Esophagus squamous epithelium (tissue), 5 donors: ENCODE data around the gene UNC5B. TPM values are rescaled to one million over a fixed set of nuclear protein-coding genes. Genes with fewer than 3 reads are reported as not detected.

ENCODE experiments used
- DNase-seq: peaks from one replicate; lab custom pipeline; 2025; lab: John Stamatoyannopoulos, UW
- H3K27ac ChIP-seq, 4 donors: fragments of 200-600 bp; sonication (generic); one replicate each; pipeline ENCODE4 v1.5.1; 2016 to 2019; ENCODE audit warnings: mild to moderate bottlenecking in 1 of 4
- H3K27me3 ChIP-seq, 4 donors: fragments of 200-600 bp; sonication (generic); 1 replicate in 3 of 4; 2 replicates in 1 of 4; pipeline versions ENCODE4 v1.5.1 to v1.6.0; 2017 to 2021; ENCODE audit warnings: antibody characterized with exemption in 1 of 4
- H3K36me3 ChIP-seq, 3 donors: fragments of 200-600 bp; sonication (generic); one replicate each; pipeline ENCODE4 v1.5.1; 2016 to 2019
- H3K4me1 ChIP-seq, 3 donors: fragments of 200-600 bp; sonication (generic); one replicate each; pipeline ENCODE4 v1.5.1; 2017 to 2019
- H3K4me3 ChIP-seq, 4 donors: fragments of 200-600 bp; sonication (generic); 1 replicate in 3 of 4; 2 replicates in 1 of 4; pipeline ENCODE4 v1.5.1; 2016 to 2019; ENCODE audit warnings: mild to moderate bottlenecking in 2 of 4, moderate library complexity in 1 of 4
- H3K9me3 ChIP-seq, 3 donors: fragments of 200-600 bp; sonication (generic); one replicate each; pipeline ENCODE4 v1.5.1; 2016 to 2019
- POLR2A ChIP-seq, 4 donors: fragments of 450-650 bp; IDR thresholded peaks; one replicate each; pipeline ENCODE4 v1.6.1; 2017; ENCODE audit warnings: antibody characterized with exemption in 4 of 4, mild to moderate bottlenecking in 4 of 4, moderate library complexity in 3 of 4
- WGBS, 2 donors: methylation state at CpG; one replicate each; pipeline ENCODE4 v1.1.5; 2018; 5-methylcytosine and 5-hydroxymethylcytosine counted together
- intact Hi-C: fragments of 100-400 bp; cut with DNase I; formaldehyde crosslinking; loops from one replicate; pipeline ENCODE4 v1.15.0; 2022
- total RNA-seq, 4 donors: library from RNA; depleted of rRNA; stranded (reverse); fragments of >200 nt; gene quantifications; one replicate each; pipeline ENCODE4 v1.1.0, GENCODE V29; 2016
- TF ChIP-seq, protein P1 (sequence below), 6 experiments: fragments of 450-650 bp in 4 of 6; fragments of 200-600 bp in 2 of 6; sonication (generic) in 2 of 6; IDR thresholded peaks; one replicate each; pipeline ENCODE4 v1.5.1; 2016 to 2019; ENCODE audit warnings: antibody characterized with exemption in 6 of 6, mild to moderate bottlenecking in 4 of 6, moderate library complexity in 4 of 6
- donor health status: DM: yes; HTN: yes; CAD: no.

Gene UNC5B
- total RNA-seq, 4 donors from 2014 or later = 18.9 to 48.1 (median 28.4) TPM

DNA sequence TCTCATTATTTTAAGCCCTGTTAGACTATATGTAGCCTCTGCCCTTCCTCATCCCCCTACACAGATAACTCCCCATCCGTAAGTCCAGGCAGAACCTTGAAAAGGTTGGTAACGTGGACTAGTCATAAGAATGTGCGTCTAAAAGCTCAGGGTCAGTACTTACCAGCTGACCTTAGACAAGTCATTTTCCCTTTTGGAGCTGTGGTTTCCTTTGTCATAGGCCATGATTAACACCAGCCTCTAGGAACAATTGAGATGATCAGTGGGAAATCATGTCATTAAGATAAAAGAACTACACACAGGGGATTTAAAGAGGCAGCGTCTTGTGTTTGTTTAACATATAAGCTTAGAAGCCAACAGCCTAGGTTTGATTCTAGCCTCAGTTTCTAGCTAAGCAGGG, 6.9 kb upstream of the UNC5B start:
- H3K9me3 ChIP-seq = no peaks in the 10 kb centered on the region
- H3K36me3 ChIP-seq = no peaks in the 10 kb centered on the region
- no peak overlapping the region for H3K4me3 ChIP-seq
- no peak overlapping the region for H3K27ac ChIP-seq
- peaks cover 0 to 9% (median 3%) of the 10 kb centered on the region in 3 donors for H3K4me1 ChIP-seq
- peaks cover 0 to 41% (median 3%) of the 10 kb centered on the region in 4 donors for H3K27me3 ChIP-seq
- 57 to 70% methylated on average over 4 of the region's 4 CpGs for WGBS, 2 donors
- intact Hi-C loops = loop anchor here (5.0 kb wide), 1 partner anchor 278 kb away; no protein-coding TSS in a partner anchor
- TF ChIP-seq, protein P1, sequence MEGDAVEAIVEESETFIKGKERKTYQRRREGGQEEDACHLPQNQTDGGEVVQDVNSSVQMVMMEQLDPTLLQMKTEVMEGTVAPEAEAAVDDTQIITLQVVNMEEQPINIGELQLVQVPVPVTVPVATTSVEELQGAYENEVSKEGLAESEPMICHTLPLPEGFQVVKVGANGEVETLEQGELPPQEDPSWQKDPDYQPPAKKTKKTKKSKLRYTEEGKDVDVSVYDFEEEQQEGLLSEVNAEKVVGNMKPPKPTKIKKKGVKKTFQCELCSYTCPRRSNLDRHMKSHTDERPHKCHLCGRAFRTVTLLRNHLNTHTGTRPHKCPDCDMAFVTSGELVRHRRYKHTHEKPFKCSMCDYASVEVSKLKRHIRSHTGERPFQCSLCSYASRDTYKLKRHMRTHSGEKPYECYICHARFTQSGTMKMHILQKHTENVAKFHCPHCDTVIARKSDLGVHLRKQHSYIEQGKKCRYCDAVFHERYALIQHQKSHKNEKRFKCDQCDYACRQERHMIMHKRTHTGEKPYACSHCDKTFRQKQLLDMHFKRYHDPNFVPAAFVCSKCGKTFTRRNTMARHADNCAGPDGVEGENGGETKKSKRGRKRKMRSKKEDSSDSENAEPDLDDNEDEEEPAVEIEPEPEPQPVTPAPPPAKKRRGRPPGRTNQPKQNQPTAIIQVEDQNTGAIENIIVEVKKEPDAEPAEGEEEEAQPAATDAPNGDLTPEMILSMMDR (IDR thresholded peaks at IDR 0.05) = no peak
- TF ChIP-seq POLR2A (IDR thresholded peaks at IDR 0.05) = no peak
- no peak for DNase-seq

DNA sequence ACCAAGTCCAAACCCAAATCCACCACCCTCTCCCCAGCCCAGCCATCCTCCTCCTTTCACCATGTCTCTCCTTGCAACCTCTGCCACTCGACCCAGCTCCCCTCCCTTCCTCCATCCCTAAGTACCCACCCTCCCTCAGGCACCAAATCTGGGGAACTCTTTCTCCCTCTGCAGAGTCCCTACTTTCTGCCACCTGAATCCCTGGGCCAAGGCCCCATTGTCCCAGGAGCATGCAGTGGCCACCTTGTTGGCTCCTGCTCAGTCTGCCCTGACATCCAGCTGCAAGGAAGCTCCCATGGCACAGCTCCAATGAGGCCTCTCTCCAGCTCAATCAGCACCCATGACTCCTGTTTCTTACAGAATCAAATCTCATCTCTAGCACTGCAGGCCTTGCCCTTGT, 5.5 kb upstream of the UNC5B start:
- TF ChIP-seq POLR2A (IDR thresholded peaks at IDR 0.05) = no peak
- TF ChIP-seq, protein P1 (IDR thresholded peaks at IDR 0.05) = no peak
- intact Hi-C loops = loop anchor here (5.0 kb wide), 1 partner anchor 280 kb away; no protein-coding TSS in a partner anchor
- no peaks in the 10 kb centered on the region for H3K9me3 ChIP-seq
- H3K27ac ChIP-seq = no peak overlapping the region
- H3K36me3 ChIP-seq = no peaks in the 10 kb centered on the region
- peaks cover 0 to 55% (median 3%) of the 10 kb centered on the region in 4 donors for H3K27me3 ChIP-seq
- no peak overlapping the region for H3K4me3 ChIP-seq
- 55 to 70% methylated on average over 1 of the region's 1 CpG for WGBS, 2 donors
- DNase-seq = no peak
- H3K4me1 ChIP-seq = peaks cover 0 to 14% (median 5%) of the 10 kb centered on the region in 3 donors

DNA sequence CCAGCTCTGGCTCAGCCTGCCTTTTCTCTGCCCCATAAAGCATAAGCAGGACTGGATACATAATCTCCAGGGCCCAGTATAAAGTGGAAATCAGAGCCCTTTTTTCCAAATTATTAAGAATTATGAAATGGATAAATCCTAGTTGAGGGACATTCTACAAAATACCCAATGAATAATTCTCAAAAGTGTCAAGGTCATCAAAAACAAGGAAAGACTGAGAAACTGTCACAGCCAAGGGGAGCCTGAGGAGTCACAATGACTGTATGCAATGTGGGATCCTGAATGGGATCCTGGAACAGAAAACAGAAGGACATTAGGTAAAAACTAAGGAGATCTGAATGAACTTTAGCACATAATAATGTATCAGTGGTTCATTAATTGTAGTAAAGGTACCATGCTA, 4.8 kb upstream of the UNC5B start:
- intact Hi-C loops = loop anchor here (5.0 kb wide), 1 partner anchor 280 kb away; no protein-coding TSS in a partner anchor
- no peak for TF ChIP-seq POLR2A (IDR thresholded peaks at IDR 0.05)
- TF ChIP-seq, protein P1 (IDR thresholded peaks at IDR 0.05) = no peak

DNA sequence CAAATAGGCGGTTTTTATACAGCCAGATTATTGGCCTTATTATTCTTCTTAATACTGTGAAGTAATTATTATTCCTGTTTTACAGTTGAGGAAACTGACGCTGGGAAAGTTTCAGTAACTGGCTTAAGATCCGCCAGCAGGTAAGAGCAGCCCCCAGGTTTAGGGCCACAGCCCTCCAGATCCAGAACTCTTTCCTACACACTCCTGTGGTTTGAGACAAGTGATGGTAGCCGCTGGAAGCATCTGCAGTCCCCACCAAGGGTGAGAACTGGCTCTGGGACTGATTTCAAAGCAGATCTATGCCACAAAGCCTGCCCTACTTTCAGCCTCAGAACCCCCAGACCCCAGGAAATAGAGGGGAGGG, 3.0 kb upstream of the UNC5B start:
- no peak overlapping the region for H3K4me3 ChIP-seq
- H3K27me3 ChIP-seq = peaks cover 0 to 49% (median 3%) of the 10 kb centered on the region in 4 donors
- no peaks in the 10 kb centered on the region for H3K9me3 ChIP-seq
- H3K36me3 ChIP-seq = no peaks in the 10 kb centered on the region
- H3K4me1 ChIP-seq = peaks cover 5 to 32% (median 7%) of the 10 kb centered on the region in 3 donors
- TF ChIP-seq POLR2A (IDR thresholded peaks at IDR 0.05) = no peak
- TF ChIP-seq, protein P1 (IDR thresholded peaks at IDR 0.05) = no peak
- intact Hi-C loops = loop anchor here (5.0 kb wide), 1 partner anchor 282 kb away; no protein-coding TSS in a partner anchor
- WGBS, 2 donors = 38 to 48% methylated on average over 3 to 4 of the region's 4 CpGs
- no peak for DNase-seq
- no peak overlapping the region for H3K27ac ChIP-seq

More for the DNA sequence above, 4.8 kb upstream of the UNC5B start:
- Histone ChIP-seq H3K4me1 (peaks cover 0 to 18% (median 7%) of the 10 kb centered on the region in 3 donors), H3K9me3 (no peaks in the 10 kb centered on the region), H3K27me3 (peaks cover 0 to 54% (median 3%) of the 10 kb centered on the region in 4 donors), H3K4me3 (no peak overlapping the region), H3K27ac (no peak overlapping the region), H3K36me3 (no peaks in the 10 kb centered on the region)
- no peak for DNase-seq

DNA sequence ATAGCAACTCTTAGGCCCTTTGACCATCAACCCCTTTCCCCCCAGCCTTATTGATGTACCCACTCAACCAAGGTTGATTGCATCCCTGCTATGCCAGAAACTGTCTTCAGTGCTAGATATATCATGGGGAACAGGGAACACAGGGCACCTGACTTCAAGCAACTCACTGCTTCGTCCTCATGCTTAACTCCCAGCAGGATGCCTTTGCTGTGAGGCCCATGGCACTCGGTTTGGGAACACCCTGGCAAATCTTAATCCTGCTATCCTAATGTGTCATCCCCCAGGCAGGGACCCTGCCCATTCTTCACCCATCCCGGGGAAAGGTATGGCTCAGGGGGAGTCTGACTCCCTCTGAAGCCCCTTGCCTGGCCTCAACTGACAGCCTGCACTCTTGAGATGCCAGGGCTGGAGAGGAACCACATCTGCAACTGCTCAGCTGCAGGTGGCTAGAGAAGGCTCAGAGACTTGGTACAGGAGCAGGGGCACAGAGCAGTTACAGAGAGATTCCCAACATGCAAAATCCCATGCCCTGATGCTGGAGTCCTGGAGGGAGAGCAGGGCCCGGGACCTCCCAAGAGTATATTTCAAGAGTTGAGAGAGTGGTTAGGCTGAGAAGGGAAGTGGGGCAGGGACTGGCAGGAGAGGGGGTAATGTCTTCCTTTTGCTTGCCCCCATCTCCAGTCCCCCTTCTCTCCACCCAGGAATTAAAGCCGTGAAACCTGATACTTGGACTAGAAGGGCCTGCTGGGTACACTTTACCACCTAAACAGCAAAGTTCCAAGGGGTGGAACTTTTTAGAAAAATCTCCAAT, 2.4 kb upstream of the UNC5B start:
- no peak for TF ChIP-seq POLR2A (IDR thresholded peaks at IDR 0.05)
- TF ChIP-seq, protein P1 (IDR thresholded peaks at IDR 0.05) = no peak
- Histone ChIP-seq H3K4me1 (peaks cover 5 to 38% (median 7%) of the 10 kb centered on the region in 3 donors), H3K27me3 (peaks cover 0 to 46% (median 3%) of the 10 kb centered on the region in 4 donors), H3K9me3 (no peaks in the 10 kb centered on the region), H3K27ac (no peak overlapping the region), H3K4me3 (no peak overlapping the region), H3K36me3 (no peaks in the 10 kb centered on the region)
- 35 to 54% methylated on average over 2 to 4 of the region's 5 CpGs for WGBS, 2 donors
- intact Hi-C loops = loop anchor here (5.0 kb wide), 1 partner anchor 283 kb away; no protein-coding TSS in a partner anchor
- no peak for DNase-seq
